ENCODE measurements around the gene OR1A1.

- TF ChIP-seq CTCF (IDR thresholded peaks at IDR 0.05), result no peak
- no peak for TF ChIP-seq PBX3 (IDR thresholded peaks at IDR 0.05)
- no peak for TF ChIP-seq CHD2 (IDR thresholded peaks at IDR 0.05; ENCODE audit: low read length, partially characterized antibody)
- no peak for TF ChIP-seq EZH2phosphoT487 (IDR thresholded peaks at IDR 0.05; ENCODE audit: borderline replicate concordance, low read depth)
- no peak for TF ChIP-seq EP300 (IDR thresholded peaks at IDR 0.05; ENCODE audit: borderline replicate concordance in 1 of 2, low read depth in 1 of 2, low read length in 1 of 2)
- TF ChIP-seq GATA2 (CRISPR knock-in tag; IDR thresholded peaks at IDR 0.05), result no peak
- no peak for TF ChIP-seq SIN3A (IDR thresholded peaks at IDR 0.05; ENCODE audit: borderline replicate concordance, low read depth, low read length)
- no peak for TF ChIP-seq RAD21 (IDR thresholded peaks at IDR 0.05; ENCODE audit: low read length)
- no peak for TF ChIP-seq GABPA (IDR thresholded peaks at IDR 0.05; ENCODE audit: low read depth)
- TF ChIP-seq MAX (IDR thresholded peaks at IDR 0.05; ENCODE audit: low read depth), result no peak
These were observed 52.7 kb downstream of the OR1A1 start for GRCh38 chr17:3260163-3260562.

All from SK-N-SH (cell line).